ENCODE results near the gene MBD4.

Gene MBD4

DNA sequence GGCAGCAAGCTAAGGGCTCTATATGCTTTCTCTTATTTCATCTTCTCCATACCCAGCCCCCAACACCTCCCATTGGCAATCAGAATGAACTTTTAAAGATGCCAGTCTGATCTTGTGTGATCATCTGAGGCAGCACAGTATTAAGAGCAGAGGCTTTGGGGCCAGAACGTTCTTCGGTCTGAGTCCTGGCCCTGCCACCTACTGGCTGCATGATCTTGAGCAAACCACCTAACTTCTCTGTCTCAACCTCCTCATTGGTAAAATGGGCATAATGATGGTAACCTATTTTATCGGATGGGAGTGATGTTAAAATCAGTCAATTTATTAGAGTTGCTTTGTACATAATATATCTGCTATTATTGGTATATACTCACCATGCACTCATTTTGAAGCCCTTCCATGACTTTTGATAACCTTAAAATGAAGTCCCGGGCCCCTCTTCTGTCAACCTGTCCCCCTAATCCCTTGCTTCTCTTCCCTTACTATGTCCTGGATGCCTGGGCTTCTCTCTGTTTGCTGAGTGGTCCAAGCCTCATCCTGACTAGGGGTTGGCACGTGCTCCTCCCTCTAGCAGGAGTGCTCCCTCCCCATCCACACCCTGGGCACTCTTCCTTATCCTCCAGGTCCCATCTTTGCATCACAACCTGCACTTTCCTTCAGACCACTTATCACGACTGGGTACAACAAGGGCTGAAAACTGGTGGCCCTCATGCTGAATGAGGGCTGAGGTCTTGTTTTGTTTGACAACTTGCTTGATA, 17.6 kb downstream of the MBD4 start (continued):
- TF ChIP-seq CSDC2 (CRISPR knock-in tag; IDR thresholded peaks at IDR 0.05) (no peak), ZNF70 (CRISPR knock-in tag; IDR thresholded peaks at IDR 0.05) (no peak), TOX (CRISPR knock-in tag; IDR thresholded peaks at IDR 0.05; ENCODE audit: borderline replicate concordance) (no peak), ZNF565 (CRISPR knock-in tag; conservative IDR thresholded peaks at IDR 0.05; ENCODE audit: low read depth) (no peak), ZC3H10 (CRISPR knock-in tag; IDR thresholded peaks at IDR 0.05) (no peak), BACH2 (CRISPR knock-in tag; IDR thresholded peaks at IDR 0.05; ENCODE audit: borderline replicate concordance) (no peak), ESRRG (CRISPR knock-in tag; IDR thresholded peaks at IDR 0.05) (no peak)
- TF ChIP-seq, protein P1, sequence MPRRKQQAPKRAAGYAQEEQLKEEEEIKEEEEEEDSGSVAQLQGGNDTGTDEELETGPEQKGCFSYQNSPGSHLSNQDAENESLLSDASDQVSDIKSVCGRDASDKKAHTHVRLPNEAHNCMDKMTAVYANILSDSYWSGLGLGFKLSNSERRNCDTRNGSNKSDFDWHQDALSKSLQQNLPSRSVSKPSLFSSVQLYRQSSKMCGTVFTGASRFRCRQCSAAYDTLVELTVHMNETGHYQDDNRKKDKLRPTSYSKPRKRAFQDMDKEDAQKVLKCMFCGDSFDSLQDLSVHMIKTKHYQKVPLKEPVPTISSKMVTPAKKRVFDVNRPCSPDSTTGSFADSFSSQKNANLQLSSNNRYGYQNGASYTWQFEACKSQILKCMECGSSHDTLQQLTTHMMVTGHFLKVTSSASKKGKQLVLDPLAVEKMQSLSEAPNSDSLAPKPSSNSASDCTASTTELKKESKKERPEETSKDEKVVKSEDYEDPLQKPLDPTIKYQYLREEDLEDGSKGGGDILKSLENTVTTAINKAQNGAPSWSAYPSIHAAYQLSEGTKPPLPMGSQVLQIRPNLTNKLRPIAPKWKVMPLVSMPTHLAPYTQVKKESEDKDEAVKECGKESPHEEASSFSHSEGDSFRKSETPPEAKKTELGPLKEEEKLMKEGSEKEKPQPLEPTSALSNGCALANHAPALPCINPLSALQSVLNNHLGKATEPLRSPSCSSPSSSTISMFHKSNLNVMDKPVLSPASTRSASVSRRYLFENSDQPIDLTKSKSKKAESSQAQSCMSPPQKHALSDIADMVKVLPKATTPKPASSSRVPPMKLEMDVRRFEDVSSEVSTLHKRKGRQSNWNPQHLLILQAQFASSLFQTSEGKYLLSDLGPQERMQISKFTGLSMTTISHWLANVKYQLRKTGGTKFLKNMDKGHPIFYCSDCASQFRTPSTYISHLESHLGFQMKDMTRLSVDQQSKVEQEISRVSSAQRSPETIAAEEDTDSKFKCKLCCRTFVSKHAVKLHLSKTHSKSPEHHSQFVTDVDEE (CRISPR knock-in tag; IDR thresholded peaks at IDR 0.05), result no peak

DNA sequence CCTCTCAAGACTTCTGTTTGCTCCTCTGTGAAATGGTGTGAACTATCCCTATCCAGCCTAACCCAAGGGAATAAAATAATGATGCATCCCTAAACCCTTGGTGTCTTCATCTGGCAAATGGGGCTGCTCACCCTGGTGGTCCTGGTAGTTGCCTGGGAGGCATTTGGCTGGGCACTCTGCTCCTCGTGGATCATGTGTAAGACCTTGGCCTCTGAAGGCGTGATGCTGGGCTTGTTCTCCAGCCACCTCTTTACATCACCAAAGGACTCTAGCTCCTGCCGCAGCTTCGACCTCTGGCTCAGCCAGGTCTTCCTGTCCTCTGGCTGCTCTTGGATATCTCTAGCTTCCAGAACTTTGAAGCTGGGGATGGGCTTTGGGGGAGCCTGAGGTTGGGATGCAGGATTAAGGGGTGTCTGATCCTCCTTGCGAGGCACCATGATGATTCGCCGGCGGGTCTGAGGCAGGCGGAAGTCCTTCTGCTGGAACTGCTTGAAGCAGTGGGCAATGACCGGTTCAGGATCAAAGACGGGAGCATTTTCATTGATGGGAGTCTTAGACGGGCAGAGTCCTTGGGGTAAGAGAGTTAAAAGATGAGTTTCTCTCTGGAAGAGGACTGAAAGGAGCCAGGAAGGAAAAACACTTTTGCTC, 18.4 kb downstream of the MBD4 start:
- TF ChIP-seq, protein P2, sequence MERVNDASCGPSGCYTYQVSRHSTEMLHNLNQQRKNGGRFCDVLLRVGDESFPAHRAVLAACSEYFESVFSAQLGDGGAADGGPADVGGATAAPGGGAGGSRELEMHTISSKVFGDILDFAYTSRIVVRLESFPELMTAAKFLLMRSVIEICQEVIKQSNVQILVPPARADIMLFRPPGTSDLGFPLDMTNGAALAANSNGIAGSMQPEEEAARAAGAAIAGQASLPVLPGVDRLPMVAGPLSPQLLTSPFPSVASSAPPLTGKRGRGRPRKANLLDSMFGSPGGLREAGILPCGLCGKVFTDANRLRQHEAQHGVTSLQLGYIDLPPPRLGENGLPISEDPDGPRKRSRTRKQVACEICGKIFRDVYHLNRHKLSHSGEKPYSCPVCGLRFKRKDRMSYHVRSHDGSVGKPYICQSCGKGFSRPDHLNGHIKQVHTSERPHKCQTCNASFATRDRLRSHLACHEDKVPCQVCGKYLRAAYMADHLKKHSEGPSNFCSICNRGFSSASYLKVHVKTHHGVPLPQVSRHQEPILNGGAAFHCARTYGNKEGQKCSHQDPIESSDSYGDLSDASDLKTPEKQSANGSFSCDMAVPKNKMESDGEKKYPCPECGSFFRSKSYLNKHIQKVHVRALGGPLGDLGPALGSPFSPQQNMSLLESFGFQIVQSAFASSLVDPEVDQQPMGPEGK (CRISPR knock-in tag; IDR thresholded peaks at IDR 0.05; ENCODE audit: borderline replicate concordance), result no peak
- no peak for TF ChIP-seq ZNF8 (CRISPR knock-in tag; IDR thresholded peaks at IDR 0.05)
- TF ChIP-seq, protein P3, sequence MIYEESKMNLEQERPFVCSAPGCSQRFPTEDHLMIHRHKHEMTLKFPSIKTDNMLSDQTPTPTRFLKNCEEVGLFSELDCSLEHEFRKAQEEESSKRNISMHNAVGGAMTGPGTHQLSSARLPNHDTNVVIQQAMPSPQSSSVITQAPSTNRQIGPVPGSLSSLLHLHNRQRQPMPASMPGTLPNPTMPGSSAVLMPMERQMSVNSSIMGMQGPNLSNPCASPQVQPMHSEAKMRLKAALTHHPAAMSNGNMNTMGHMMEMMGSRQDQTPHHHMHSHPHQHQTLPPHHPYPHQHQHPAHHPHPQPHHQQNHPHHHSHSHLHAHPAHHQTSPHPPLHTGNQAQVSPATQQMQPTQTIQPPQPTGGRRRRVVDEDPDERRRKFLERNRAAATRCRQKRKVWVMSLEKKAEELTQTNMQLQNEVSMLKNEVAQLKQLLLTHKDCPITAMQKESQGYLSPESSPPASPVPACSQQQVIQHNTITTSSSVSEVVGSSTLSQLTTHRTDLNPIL (CRISPR knock-in tag; IDR thresholded peaks at IDR 0.05; ENCODE audit: low read depth), result no peak
- no peak for TF ChIP-seq BACH2 (CRISPR knock-in tag; IDR thresholded peaks at IDR 0.05; ENCODE audit: borderline replicate concordance)
- no peak for TF ChIP-seq TCF4 (CRISPR knock-in tag; IDR thresholded peaks at IDR 0.05; ENCODE audit: borderline replicate concordance)
- TF ChIP-seq ZFP30 (CRISPR knock-in tag; IDR thresholded peaks at IDR 0.05), result no peak
- TF ChIP-seq ESRRG (CRISPR knock-in tag; IDR thresholded peaks at IDR 0.05), result no peak
- no peak for TF ChIP-seq PPARA (CRISPR knock-in tag; IDR thresholded peaks at IDR 0.05; ENCODE audit: borderline replicate concordance)
- TF ChIP-seq CSDC2 (CRISPR knock-in tag; IDR thresholded peaks at IDR 0.05), result no peak
- no peak for TF ChIP-seq RARB (CRISPR knock-in tag; IDR thresholded peaks at IDR 0.05)
- no peak for TF ChIP-seq ARNTL (CRISPR knock-in tag; IDR thresholded peaks at IDR 0.05; ENCODE audit: borderline replicate concordance, low read depth)
- TF ChIP-seq, protein P4, sequence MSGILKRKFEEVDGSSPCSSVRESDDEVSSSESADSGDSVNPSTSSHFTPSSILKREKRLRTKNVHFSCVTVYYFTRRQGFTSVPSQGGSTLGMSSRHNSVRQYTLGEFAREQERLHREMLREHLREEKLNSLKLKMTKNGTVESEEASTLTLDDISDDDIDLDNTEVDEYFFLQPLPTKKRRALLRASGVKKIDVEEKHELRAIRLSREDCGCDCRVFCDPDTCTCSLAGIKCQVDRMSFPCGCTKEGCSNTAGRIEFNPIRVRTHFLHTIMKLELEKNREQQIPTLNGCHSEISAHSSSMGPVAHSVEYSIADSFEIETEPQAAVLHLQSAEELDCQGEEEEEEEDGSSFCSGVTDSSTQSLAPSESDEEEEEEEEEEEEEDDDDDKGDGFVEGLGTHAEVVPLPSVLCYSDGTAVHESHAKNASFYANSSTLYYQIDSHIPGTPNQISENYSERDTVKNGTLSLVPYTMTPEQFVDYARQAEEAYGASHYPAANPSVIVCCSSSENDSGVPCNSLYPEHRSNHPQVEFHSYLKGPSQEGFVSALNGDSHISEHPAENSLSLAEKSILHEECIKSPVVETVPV (CRISPR knock-in tag; IDR thresholded peaks at IDR 0.05), result no peak
- ATAC-seq, result no peak

DNA sequence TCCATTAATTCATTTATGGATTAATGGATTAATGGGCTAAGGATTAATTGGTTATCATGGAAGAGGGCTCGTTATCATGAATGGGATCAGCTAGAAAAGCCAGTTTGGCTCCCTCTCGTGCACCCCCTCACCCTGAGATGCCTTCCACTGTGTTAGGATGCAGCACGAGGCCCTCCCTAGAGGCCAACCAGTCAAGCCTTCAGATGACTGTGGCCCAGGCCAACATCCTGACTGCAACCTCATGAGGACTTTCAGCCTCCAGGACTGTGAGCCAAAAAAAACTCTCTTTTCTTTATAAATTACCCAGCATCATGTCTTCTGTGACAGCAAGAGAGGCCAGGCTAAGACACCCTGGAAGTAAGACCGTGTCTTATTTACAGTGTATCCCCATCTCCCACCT, 20.3 kb downstream of the MBD4 start:
- ATAC-seq, result no peak
- TF ChIP-seq GLIS3 (CRISPR knock-in tag; IDR thresholded peaks at IDR 0.05), result no peak
- TF ChIP-seq TCF4 (CRISPR knock-in tag; IDR thresholded peaks at IDR 0.05; ENCODE audit: borderline replicate concordance), result no peak
- no peak for TF ChIP-seq ISL1 (CRISPR knock-in tag; IDR thresholded peaks at IDR 0.05)
- no peak for TF ChIP-seq ZNF8 (CRISPR knock-in tag; IDR thresholded peaks at IDR 0.05)
- TF ChIP-seq SNAI2 (CRISPR knock-in tag; IDR thresholded peaks at IDR 0.05), result no peak
- TF ChIP-seq, protein P3 (CRISPR knock-in tag; IDR thresholded peaks at IDR 0.05; ENCODE audit: low read depth), result no peak
- no peak for TF ChIP-seq PPARA (CRISPR knock-in tag; IDR thresholded peaks at IDR 0.05; ENCODE audit: borderline replicate concordance)
- TF ChIP-seq, protein P1 (CRISPR knock-in tag; IDR thresholded peaks at IDR 0.05), result no peak
- no peak for TF ChIP-seq ZFP30 (CRISPR knock-in tag; IDR thresholded peaks at IDR 0.05)
- TF ChIP-seq, protein P4 (CRISPR knock-in tag; IDR thresholded peaks at IDR 0.05), result no peak
- TF ChIP-seq RARB (CRISPR knock-in tag; IDR thresholded peaks at IDR 0.05), result no peak
- no peak for TF ChIP-seq ARNTL (CRISPR knock-in tag; IDR thresholded peaks at IDR 0.05; ENCODE audit: borderline replicate concordance, low read depth)
- no peak for TF ChIP-seq BACH2 (CRISPR knock-in tag; IDR thresholded peaks at IDR 0.05; ENCODE audit: borderline replicate concordance)
